Measurements from ENCODE around the gene DNAJB6. TPM values are rescaled to one million over a fixed set of nuclear protein-coding genes. Genes with fewer than 3 reads are reported as not detected.

DNAJB6 gene
- total and polyA plus RNA-seq, 8 donors: 48.7 to 233 (median 65.4) TPM

DNA sequence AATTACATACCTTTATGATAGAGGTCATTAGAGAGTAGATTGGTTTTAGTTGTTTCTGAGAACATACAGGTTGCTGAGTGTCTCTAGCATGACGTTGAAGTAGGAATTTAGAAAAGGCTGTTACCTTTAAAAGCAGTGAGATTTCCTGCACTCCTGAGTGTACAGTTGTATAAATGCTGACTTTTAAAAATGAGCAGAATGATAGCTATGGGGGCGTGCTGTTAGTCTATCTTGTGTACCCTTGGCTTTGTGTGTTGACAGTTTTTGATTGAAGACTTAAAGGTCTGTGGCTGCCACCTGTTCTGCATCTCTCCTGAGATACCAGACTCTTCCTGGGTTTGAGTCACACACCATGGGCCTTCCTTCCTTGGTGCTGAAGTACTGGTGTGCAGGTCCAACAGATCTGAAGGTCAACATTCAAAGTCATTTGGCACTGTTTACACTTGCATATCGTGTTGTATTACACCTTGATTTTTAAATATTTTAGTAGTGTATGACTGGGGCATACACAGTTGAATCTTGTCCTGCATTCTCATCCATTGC, 23.8 kb downstream of the DNAJB6 start:
- Histone ChIP-seq H3K27ac (no peak overlapping the region), H3K4me3 (no peak overlapping the region), H3K27me3 (no peaks in the 10 kb centered on the region), H3K9me3 (no peaks in the 10 kb centered on the region), H3K36me3 (peaks cover 50 to 74% (median 73%) of the 10 kb centered on the region in 4 donors), H3K4me1 (peaks cover 19 to 65% (median 47%) of the 10 kb centered on the region in 4 donors)
- TF ChIP-seq, protein P1, sequence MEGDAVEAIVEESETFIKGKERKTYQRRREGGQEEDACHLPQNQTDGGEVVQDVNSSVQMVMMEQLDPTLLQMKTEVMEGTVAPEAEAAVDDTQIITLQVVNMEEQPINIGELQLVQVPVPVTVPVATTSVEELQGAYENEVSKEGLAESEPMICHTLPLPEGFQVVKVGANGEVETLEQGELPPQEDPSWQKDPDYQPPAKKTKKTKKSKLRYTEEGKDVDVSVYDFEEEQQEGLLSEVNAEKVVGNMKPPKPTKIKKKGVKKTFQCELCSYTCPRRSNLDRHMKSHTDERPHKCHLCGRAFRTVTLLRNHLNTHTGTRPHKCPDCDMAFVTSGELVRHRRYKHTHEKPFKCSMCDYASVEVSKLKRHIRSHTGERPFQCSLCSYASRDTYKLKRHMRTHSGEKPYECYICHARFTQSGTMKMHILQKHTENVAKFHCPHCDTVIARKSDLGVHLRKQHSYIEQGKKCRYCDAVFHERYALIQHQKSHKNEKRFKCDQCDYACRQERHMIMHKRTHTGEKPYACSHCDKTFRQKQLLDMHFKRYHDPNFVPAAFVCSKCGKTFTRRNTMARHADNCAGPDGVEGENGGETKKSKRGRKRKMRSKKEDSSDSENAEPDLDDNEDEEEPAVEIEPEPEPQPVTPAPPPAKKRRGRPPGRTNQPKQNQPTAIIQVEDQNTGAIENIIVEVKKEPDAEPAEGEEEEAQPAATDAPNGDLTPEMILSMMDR (IDR thresholded peaks at IDR 0.05): no peak
- TF ChIP-seq POLR2A (IDR thresholded peaks at IDR 0.05): no peak
- TF ChIP-seq POLR2AphosphoS5 (IDR thresholded peaks at IDR 0.05): no peak
- TF ChIP-seq EP300 (IDR thresholded peaks at IDR 0.05): no peak
- intact Hi-C loops (cut with DNase I; ENCODE audit: low total_unique reads): no loop called here
- 30 to 41% (median 35%) methylated on average over 3 of the region's 3 CpGs for WGBS, 5 donors
- peak in 1 of 2 donors; percentile 20 for DNase-seq

DNA sequence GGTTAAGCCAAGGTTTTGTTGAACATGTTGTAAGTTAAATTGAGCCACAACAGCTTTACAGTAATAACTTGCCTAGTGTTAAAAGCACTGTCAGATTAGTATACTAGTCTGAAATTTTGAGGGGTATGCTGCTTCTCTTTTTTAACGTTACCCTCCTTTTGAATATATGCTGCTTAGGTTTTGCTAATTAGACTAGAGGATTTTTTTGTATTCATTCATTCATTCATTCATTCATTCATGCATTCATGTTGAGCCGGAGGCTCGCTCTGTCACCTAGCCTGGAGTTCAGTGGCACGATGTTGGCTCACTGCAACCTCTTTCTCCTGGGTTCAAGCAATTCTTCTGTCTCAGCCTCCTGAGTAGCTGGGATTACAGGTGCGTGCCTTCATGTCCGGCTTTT, 24.7 kb downstream of the DNAJB6 start:
- DNase-seq: no peak
- H3K9me3 ChIP-seq: no peaks in the 10 kb centered on the region
- no peaks in the 10 kb centered on the region for H3K27me3 ChIP-seq
- H3K4me1 ChIP-seq: peaks cover 11 to 55% (median 37%) of the 10 kb centered on the region in 4 donors
- TF ChIP-seq, protein P1 (IDR thresholded peaks at IDR 0.05): no peak
- no peak for TF ChIP-seq POLR2AphosphoS5 (IDR thresholded peaks at IDR 0.05)
- no peak for TF ChIP-seq EP300 (IDR thresholded peaks at IDR 0.05)
- TF ChIP-seq POLR2A (IDR thresholded peaks at IDR 0.05): no peak
- WGBS, 5 donors: 89 to 97% (median 94%) methylated on average over 6 of the region's 6 CpGs
- intact Hi-C loops (cut with DNase I; ENCODE audit: low total_unique reads): no loop called here
- H3K4me3 ChIP-seq: no peak overlapping the region
- H3K36me3 ChIP-seq: peaks cover 54 to 84% (median 83%) of the 10 kb centered on the region in 4 donors
- H3K27ac ChIP-seq: no peak overlapping the region

DNA sequence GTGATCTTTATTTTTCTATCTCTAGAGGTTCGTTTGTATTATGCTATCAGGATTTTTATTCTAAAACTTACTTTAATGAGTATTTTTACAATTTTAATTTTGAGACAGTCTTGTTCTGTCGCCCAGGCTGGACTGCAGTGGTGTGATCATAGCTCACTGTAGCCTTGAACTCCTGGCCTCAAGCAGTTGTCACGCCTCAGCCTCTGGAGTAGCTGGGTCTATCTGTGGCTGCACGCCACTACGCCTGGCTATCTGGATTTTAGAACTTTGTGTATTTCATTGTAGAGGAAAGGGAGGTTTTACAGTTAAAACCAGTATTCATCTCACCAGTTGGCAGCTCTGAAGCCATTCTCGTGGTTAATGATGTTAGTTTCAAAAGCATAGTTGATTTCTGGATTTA, 25.9 kb downstream of the DNAJB6 start:
- 86 to 92% (median 88%) methylated on average over 6 of the region's 6 CpGs for WGBS, 5 donors
- H3K4me3 ChIP-seq: no peak overlapping the region
- no peak overlapping the region for H3K27ac ChIP-seq
- no peaks in the 10 kb centered on the region for H3K9me3 ChIP-seq
- intact Hi-C loops (cut with DNase I; ENCODE audit: low total_unique reads): no loop called here
- H3K27me3 ChIP-seq: no peaks in the 10 kb centered on the region
- no peak for DNase-seq
- TF ChIP-seq, protein P1 (IDR thresholded peaks at IDR 0.05): no peak
- TF ChIP-seq POLR2AphosphoS5 (IDR thresholded peaks at IDR 0.05): no peak
- peaks cover 11 to 44% (median 28%) of the 10 kb centered on the region in 4 donors for H3K4me1 ChIP-seq
- H3K36me3 ChIP-seq: peaks cover 65 to 96% (median 95%) of the 10 kb centered on the region in 4 donors

DNA sequence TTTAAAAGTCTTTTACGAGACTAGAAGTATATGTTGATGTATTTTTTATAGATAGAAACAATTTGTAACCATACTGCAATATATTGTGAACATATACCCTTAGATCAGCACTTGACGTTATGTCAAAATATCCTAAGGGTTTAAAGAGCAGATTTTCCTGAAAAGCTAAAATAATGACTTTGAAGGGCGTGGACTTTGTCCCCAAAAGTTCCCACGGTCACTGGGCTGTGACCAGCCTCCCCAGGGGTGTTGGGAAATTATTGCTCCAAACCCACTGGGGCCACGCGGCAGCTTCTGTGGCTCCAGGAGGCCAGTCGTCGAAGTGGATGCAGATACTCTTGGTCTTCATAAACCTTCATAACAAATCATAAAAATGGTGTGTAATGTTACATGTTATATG, 29.9 kb downstream of the DNAJB6 start:
- H3K27me3 ChIP-seq: no peaks in the 10 kb centered on the region
- H3K36me3 ChIP-seq: peaks cover 77 to 100% (median 100%) of the 10 kb centered on the region in 4 donors
- DNase-seq: no peak
- H3K4me1 ChIP-seq: peaks cover 0 to 9% (median 3%) of the 10 kb centered on the region in 4 donors
- intact Hi-C loops (cut with DNase I; ENCODE audit: low total_unique reads): no loop called here
- no peak overlapping the region for H3K4me3 ChIP-seq
- no peaks in the 10 kb centered on the region for H3K9me3 ChIP-seq
- H3K27ac ChIP-seq: no peak overlapping the region
- 96 to 98% (median 97%) methylated on average over 8 of the region's 8 CpGs for WGBS, 5 donors
- TF ChIP-seq POLR2AphosphoS5 (IDR thresholded peaks at IDR 0.05) (no peak), EP300 (IDR thresholded peaks at IDR 0.05) (no peak), POLR2A (IDR thresholded peaks at IDR 0.05) (no peak)
- TF ChIP-seq, protein P1 (IDR thresholded peaks at IDR 0.05): no peak

Data from stomach (tissue), 9 donors.